Stimulated activated CD4-positive, alpha-beta T cell treated with anti-CD3 and anti-CD28 coated beads, Interleukin-12 subunit alpha, Interleukin-12 subunit beta, amount 100 ng/mL, for 48 hours (primary cell): Measurements from ENCODE around the gene MYH6.

Experiments used
- DNase-seq, 3 donors: peaks; one replicate each; pipeline ENCODE4 v3.0.0-alpha.2; 2020; ENCODE audit warnings: low read depth in 2 of 3, low spot score in 1 of 3

MYH6 gene

GRCh38 chr14:23339506-23340268 lies 68.4 kb downstream of the MYH6 start:
- no peak for DNase-seq

- DNase-seq: no peak
Observed at GRCh38 chr14:23335623-23336022, 72.5 kb downstream of the MYH6 start.
